Measurements from ENCODE around the gene KDM5A. TPM values are rescaled to one million over a fixed set of nuclear protein-coding genes. Genes with fewer than 3 reads are reported as not detected.

KDM5A gene
- total and polyA plus RNA-seq, 2 experiments from 2014 or later, result 47.1 to 48.3 TPM

- TF ChIP-seq STAT1 (IDR thresholded peaks at IDR 0.05; ENCODE audit: unreplicated experiment), result no peak
- no peak for TF ChIP-seq EZH2phosphoT487 (IDR thresholded peaks at IDR 0.05; ENCODE audit: unreplicated experiment)
- TF ChIP-seq REST (IDR thresholded peaks at IDR 0.05; ENCODE audit: unreplicated experiment), result no peak
- TF ChIP-seq EZH2 (IDR thresholded peaks at IDR 0.05; ENCODE audit: low read depth, unreplicated experiment), result no peak
- no peak for TF ChIP-seq CREB1 (CRISPR knock-in tag; IDR thresholded peaks at IDR 0.05; ENCODE audit: low read depth)
- no peak for TF ChIP-seq JUNB (IDR thresholded peaks at IDR 0.05; ENCODE audit: unreplicated experiment)
- no peak for TF ChIP-seq NANOG (IDR thresholded peaks at IDR 0.05; ENCODE audit: borderline replicate concordance)
Measured at GRCh38 chr12:268483-268840, 120.7 kb downstream of the KDM5A start (continued).

GRCh38 chr12:267581-268482 lies 121.3 kb downstream of the KDM5A start:
- Histone ChIP-seq H2AFZ (no peak overlapping the region), H3K4me2 (no peak overlapping the region), H3K4me3 (no peak overlapping the region), H3K4me1 (ENCODE audit: insufficient read depth) (no peaks in the 10 kb centered on the region), H3K79me2 (replicated peaks; ENCODE audit: insufficient read depth) (no peaks in the 10 kb centered on the region), H4K20me1 (replicated peaks; ENCODE audit: insufficient read depth) (no peaks in the 10 kb centered on the region), H3F3A (replicated peaks; ENCODE audit: low read depth) (no peaks in the 10 kb centered on the region), H3K36me3 (ENCODE audit: insufficient read depth) (no peaks in the 10 kb centered on the region), H3K27me3 (ENCODE audit: insufficient read depth) (no peaks in the 10 kb centered on the region), H3K27ac (ENCODE audit: low read depth) (no peak overlapping the region), H3K9me2 (ENCODE audit: insufficient read depth) (no peaks in the 10 kb centered on the region)
- no peaks in the 10 kb centered on the region for H3K9me3 Mint-ChIP-seq
- peaks cover 5% of the 10 kb centered on the region for H3K27me3 Mint-ChIP-seq (ENCODE audit: insufficient read depth, low read depth, poor library complexity)
- no peak for TF ChIP-seq REST (IDR thresholded peaks at IDR 0.05; ENCODE audit: unreplicated experiment)
- no peak for TF ChIP-seq STAT1 (IDR thresholded peaks at IDR 0.05; ENCODE audit: unreplicated experiment)
- H3K27ac Mint-ChIP-seq, result no peak overlapping the region
- H3K4me1 Mint-ChIP-seq, result no peaks in the 10 kb centered on the region
- DNase-seq (ENCODE audit: low spot score) (no peak), ATAC-seq (no peak)
- no peaks in the 10 kb centered on the region for H3K36me3 Mint-ChIP-seq (ENCODE audit: low read depth)
- H3K4me3 Mint-ChIP-seq, result no peak overlapping the region
